Astrocyte (in vitro differentiated cells and primary cell): ENCODE results near the gene ELSPBP1.

Source experiments
- CTCF ChIP-seq: IDR thresholded peaks from 2 replicates; pipeline ENCODE4 v1.5.1; 2011; ENCODE audit warnings: low read depth, mild to moderate bottlenecking, inconsistent platforms, low read length, moderate library complexity; ENCODE audit not compliant: insufficient read depth
- EZH2 ChIP-seq: IDR thresholded peaks from 2 replicates; pipeline ENCODE4 v1.6.1; 2012; ENCODE audit warnings: mild to moderate bottlenecking, low read length, inconsistent platforms; ENCODE audit not compliant: insufficient read depth

GRCh38 chr19:47994209-47994802 is at the start of gene ELSPBP1:
- no peak for TF ChIP-seq CTCF
- TF ChIP-seq EZH2 = no peak
